Measurements from ENCODE around the gene TMF1. TPM values are rescaled to one million over a fixed set of nuclear protein-coding genes. Genes with fewer than 3 reads are reported as not detected.

The TMF1 gene
- total RNA-seq, 1 donor from 2014 or later: 39.1 TPM

DNA sequence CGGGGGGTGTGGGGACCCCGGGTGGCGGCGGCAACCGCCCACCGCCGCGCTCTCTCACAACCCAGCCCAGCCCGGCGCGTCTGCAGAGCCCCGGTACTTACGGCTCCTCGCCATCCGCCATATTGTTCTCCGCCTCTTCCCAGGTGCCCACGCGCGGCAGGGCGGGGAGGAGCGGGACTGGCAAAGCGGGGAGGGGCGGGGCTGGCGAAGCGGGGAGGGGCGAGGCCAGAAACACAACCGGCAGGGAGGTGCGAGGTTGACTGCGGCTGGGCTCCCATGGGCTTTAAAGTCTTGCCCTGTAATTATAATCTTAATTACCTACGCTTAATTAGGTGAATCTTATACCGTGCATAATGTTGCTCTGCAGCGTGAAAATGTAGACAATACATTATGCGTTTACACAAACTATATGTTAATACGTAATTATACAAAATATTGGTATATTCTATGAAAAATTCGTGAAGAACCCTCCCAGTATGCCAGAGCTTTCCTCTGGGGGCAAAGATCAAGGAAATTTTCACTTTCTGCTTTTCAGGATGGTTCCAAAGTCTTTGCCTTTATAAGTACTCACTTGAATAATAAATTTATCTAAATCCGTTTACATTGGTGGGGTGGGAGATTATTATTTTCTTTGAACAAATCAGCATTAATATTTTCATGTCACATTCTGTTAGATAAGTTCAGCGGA lies 28.2 kb upstream of the TMF1 start, which contains the start of gene UBA3:
Gene UBA3 (minus strand): TSS at position 133 of the 688 bp plus-strand sequence. CDS start 12 bp downstream, at position 121.
- peak; percentile 93 for DNase-seq (ENCODE audit: low spot score)

DNA sequence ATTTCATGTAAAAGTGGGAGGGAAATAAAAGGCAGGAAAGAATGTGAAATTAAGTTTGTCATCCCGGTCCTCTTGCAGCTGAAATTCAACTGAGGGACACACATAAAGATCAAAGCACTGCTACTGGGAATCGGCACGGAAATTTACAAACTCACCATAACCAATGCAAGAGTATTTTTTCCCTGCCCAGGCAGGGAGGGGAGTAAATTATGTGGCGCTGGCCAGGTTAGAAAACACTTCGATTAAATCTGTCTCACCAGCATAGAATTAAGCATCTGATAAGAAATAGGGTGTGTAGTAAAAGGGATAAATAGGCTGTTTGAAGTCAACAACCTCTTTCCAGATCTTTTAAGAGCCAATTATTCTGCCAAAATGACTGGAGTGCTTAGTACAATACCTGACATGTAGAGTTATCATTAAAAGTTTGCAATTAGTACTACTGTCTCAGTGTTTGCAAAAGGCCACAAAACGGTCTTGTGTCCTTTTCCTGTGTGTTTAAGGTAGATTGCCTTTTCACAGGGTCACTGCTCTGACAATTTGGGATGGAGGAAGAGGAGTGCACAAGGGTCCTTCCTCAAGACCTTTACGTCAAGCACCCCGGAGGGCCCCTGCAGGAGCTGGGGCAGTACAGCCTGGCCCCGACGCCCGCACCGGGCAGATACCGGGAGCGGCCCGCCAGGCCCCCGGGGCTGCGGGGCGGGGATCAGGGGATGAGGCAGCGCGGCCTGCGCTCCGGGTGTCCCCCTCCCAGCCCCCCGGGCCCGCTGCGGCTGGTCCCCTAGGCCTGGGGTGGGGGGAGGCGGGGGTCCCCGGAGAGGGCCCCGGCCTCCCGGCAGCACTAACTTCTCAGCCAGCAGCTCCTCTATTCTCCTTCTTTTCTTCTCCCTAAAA lies 27.4 kb upstream of the TMF1 start:
- DNase-seq (ENCODE audit: low spot score): no peak

DNA sequence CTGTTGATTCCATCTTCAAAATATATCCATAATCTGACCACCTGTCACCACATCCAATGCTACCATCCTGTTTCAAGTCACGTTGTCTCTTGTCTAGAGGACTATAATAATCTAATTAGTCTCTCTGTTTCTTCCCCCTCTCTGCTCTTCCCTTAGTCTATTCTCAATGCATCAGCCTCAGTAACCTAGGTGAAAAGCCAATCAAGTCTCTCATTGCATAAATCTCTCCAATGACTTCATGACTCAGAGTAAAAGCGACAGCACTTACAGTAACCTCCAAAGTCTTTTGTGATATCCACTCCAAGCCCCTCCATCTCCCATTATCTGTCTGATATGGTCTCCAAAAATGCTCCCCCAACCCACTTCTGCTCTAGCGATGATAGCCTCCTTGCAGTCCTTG lies 20.8 kb upstream of the TMF1 start:
- DNase-seq (ENCODE audit: low spot score): no peak

DNA sequence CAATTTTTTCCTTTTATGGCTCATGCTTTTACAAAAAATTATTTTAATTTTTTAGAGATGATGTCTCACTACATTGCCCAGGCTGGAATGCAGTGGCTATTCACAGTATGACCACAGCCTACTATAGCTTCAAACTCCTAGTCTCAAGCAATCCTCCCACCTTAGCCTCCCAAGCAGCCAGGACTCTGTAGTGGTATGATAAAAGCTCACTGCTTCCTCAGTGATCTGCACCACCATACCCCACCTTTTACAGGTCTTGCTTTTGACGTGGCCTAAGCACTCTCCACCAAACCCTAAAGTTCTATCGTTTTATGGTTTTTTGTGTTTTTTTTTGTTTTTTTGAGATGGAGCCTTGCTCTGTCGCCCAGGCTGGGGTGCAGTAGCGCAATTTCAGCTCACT lies 14.0 kb upstream of the TMF1 start:
- DNase-seq (ENCODE audit: low spot score): no peak

DNA sequence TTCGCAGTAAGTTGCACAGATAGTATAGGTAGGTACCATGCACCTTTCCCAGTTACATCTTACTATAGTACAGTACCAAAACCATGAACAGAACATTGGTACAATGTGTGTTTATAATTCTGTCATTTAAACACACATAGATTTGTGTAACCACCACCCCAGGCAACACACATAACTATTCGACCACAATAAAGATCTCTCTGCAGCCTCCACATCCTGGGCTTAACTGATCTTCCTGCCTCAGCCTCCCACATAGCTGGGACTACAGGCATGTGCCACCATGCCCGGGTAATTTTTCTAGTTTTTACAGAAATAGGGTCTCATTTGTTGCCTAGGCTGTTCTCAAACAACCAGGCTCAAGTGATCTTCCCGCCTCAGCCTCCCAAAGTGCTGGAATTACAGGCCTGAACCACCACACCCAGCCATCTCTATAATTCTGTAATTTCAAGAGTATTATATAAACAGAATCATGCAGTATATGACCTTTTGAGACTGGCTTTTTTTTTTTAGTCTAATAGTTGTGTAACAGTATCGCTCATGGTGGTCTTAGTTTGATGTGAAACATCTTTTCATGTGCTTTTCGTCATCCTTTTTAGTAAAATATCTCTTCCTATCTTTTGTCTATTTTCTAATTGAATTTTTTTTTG lies 13.3 kb upstream of the TMF1 start:
- DNase-seq (ENCODE audit: low spot score): no peak

DNA sequence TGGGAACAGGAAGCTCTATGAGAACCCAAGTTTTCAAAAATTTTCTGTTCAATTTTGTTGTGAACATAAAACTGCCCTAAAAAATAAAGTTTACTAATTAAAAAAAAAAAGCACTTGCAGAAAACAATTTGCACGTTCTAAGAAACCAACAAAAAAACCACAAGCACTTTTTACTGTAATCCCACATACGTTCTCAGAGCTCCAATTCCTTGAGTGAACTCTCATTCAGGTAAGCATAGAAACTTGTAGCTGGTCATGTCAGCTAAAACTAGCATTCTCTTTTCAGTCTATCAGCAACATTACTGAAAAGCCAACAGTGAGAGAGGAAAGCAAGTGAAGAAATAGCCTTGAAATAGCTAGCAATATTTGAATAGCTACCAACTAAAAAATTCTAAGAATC lies 11.5 kb upstream of the TMF1 start:
- DNase-seq (ENCODE audit: low spot score): no peak

DNA sequence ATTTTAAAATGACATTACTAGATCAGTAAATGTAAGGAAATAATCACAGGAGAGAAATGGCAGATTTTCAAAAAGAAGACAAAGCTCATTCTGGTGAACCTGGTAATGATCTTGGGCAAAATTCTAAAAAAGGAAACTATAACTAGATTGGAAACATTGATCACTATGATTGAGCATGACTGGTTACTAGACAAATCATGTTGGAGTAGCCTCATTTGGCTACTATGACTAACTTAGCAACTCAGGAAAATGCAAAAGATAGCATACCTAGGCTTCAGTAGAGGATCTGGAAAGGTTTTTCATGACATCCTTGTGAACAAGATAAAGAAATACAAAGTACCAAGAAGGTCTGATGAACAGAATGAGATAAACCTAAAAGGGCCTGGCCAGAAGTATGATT lies 7.6 kb upstream of the TMF1 start:
- no peak for DNase-seq (ENCODE audit: low spot score)

DNA sequence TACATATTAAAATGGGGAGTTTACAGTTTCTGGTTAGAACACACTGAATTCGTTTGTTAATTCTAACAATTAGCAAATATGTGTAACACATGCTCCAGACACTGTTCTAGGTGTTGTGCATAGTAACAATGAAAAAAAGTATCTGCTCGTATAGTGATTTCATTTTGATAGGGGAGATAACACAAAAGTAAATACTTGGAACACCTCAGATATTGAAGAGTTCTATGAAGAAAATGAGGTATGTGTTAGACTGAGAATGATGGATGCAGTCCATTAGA lies 6.8 kb upstream of the TMF1 start:
- DNase-seq (ENCODE audit: low spot score): no peak

DNA sequence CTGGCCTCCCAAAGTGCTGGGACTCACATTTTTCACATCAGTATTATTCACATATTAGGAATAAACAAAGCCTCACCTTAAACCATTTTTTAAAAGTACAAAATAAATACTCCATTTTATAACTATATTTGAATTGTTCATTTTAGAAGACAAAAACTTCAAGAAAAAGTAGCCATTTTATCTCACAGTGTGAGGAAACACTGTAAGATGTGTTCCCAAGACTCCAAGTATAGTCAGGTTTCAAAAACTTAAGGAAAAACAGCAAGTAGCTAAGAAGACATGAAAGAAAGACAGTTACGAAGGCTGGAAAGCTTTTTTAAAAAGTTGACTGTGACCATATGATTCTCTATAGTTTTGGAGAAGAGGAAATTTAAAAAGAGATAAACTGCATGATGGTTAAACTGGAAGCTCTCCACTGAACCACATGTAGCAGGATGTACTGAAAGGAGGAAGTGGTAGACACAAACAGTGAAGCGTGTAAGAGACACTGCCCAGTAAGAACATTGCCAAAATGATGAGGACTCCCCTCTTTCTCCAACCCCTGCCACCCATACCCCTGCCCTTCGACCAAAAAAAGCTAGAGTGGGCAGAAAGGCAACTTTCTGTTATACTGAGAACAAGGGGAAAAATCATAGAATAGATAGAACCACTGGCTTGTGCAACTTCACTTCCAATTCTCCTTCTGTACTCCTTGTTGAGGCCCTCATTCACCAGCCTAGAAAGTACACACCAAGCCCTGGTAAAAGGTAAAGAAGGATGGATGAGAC lies 6.2 kb upstream of the TMF1 start:
- no peak for DNase-seq (ENCODE audit: low spot score)

DNA sequence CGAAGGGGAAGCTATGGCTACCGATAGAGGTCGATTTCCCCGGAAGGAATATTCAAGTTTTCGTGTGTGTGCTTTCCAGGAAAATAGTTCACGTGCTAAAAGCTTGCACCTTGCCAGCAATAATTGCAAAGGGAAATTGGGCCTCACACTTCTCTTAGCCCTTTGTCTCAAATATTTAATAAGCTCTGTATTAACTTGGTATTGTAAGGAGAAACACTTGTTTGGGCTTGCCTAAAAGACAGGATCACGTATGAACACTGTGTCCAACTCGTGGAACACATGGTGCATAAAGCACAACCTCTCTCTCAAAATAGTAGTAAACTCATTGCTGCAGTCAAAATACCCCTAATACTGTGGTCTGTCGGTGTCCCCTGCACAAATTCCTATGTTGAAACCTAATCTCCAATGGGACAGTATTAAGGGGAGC lies 352 bp upstream of the TMF1 start:
- no peak for DNase-seq (ENCODE audit: low spot score)

DNA sequence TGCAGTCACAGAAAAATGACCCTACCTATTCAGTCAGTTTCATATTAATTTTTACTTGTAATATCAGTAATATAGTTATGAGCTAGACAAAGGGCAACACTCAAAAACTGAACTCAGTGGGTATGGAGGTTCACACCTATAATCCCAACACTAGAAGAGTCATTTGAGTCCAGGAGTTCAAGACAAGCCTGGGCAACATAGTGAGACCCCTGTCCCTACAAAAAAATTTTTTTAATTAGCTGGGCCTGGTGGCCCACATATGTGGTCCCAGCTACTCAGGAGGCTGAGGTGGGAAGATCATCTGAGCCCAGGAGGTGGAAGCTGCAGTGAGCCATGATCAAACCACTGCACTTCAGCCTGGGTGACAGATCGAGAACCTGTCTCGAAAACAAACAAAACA lies 3.1 kb downstream of the TMF1 start:
- DNase-seq (ENCODE audit: low spot score): no peak

DNA sequence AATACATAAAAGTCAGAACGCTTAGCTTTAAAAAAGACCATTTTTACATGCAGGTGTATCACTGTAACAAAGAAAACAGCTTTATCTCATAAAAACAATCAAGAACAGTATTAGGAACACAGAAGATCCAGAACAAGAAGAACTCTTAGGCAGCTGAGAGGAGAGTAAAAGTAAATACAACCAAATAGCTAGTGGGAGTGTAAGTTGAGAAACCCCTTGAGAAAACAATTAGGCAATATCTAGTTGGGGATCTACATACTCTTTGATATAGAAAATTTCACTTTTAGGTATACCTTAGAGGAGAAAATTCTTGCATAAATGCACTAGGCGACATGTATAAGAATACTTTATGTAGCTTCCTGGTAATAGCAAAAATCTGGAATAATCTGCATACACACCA lies 7.5 kb downstream of the TMF1 start:
- no peak for DNase-seq (ENCODE audit: low spot score)

DNA sequence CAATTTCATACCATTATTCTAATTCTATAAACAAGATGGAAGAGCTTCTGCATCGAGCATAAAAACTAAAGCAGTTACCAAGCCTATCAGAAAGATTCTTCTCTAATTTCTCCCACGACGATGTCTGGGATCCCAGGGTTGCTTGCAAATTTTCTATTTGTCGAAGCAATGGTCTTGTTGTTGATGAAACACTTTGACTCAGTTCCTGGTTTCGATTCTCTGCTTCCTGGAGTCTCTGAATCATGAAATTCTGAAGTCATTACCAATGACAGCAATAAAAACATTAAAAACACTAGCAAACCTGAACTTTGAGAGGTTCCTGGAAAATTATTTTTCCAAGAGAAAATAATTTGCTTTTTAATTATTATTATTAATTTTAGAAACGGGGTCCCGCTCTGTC lies 18.7 kb downstream of the TMF1 start:
- DNase-seq (ENCODE audit: low spot score): no peak

DNA sequence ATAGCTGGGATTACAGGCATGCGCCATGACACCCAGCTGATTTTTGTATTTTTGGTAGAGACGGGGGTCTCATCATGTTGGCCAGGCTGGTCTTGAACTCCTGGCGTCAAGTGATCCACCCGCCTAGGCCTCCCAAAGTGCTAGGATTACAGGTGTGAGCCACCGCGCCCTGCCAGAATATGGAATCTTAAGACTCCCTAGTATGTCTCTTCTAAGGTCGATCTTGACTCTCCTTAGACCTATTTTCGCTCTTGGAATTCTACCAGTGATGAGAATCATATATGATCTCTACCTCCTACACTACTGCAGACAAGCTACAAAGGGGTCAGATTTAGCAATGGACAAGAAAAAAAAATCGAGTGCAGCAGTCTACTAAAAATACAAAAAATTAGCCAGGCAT lies 19.4 kb downstream of the TMF1 start:
- no peak for DNase-seq (ENCODE audit: low spot score)

DNA sequence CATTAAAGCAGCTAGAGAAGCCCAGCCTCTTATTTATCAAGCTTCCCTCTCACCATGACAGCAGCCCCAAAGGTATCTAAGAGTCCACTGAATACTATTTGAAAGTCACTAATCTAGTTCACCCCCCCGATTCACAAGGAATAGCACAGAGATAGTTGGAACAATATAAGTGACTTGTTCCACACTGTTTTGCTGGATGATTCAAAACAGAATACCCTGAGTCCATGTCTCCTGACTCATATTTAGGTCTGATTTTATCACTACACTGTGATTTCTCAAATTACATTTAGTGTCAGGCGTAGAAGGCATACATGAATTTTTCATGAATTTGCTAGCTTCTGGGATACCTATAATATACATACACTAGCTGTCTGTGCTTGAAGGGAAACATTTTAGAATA lies 20.0 kb downstream of the TMF1 start:
- no peak for DNase-seq (ENCODE audit: low spot score)

DNA sequence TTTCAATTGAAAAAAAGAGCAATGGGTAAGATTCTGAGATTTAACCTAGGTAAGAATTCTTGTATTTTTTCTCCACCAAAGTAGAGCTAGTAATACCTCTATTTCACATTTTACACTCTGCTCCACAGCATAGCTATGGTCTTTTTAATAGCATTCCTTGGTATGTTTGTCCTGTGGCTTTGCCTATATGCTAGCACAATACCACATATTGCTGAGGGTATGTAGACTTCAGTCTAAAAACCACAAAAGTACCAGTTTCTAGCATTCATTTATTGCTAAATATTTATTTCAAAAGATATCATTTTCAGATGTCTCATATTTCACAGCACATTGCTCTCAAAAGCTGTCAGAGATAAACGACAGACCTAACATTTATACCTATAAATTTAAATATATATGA lies 20.5 kb downstream of the TMF1 start:
- DNase-seq (ENCODE audit: low spot score): no peak

DNA sequence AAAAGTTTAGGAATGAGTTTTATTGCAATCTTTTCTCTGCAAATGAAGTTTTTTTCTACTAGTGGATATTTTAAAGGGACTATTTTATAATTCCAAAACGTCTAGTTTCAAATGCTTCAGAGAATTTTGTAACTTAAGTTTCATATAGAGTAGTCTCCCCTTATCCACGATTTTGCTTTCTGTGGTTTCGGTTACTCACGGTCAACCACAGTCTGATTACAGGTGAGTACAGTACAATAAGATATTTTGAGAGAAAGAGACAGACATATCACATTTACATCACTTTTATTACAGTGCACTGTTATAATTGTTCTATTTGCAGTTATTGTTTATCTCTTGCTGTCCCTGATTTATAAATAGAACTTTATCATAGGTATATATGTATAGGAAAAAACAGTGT lies 31.3 kb downstream of the TMF1 start:
- DNase-seq (ENCODE audit: low spot score): no peak

DNA sequence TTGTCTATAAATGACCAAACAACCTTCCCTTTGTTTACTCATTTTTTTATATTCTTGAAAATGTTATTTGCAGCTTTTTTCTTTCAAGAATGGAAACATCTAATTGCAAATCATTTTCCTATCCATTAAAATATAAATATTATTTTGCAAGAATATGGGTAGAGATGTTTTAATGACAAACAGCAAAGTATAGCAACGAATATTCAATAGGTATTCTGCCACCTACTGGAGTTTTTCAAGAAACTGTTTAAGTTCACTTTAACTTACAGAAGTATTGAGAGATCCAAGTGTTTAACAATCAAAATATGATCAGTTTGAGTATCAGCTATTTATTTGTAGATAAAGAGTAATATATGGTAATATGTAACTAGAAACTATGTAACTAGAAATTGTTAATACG lies 31.7 kb downstream of the TMF1 start:
- DNase-seq (ENCODE audit: low spot score): no peak

DNA sequence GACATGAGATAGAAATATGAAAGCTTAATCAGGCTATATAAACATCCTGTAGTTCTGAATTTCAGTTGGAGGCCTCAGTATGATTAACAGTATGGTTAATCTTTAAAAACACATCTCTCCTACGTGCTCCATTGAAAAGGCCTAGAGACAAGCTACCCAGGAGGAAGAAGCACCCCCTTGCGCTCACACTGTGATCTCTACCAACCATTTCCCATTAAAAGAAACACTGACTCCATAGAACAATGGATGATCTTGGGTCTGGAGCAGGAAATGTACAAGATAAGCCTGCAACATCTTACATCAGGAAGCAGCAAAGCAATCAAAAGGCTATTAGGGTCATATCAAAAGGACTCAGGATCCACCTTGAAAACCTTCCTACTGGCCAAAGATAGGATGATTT lies 35.2 kb downstream of the TMF1 start:
- DNase-seq (ENCODE audit: low spot score): no peak

DNA sequence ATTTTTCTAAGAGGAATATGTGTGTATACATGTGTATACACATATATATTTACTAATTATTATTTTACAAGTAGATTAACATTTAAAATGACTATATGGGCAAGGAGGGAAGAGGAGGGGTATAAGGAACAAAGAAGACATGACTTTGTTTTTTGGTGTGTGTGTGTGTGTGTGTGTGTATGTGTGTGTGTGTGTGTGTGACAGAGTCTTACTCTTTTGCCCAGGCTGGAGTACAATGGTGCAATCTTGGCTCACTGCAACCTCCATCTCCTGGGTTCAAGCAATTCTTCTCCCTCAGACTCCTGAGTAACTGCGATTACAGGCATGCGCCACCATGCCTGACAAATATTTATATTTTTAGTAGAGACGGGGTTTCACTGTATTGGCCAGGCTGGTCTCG lies 36.0 kb downstream of the TMF1 start:
- DNase-seq (ENCODE audit: low spot score): no peak

DNA sequence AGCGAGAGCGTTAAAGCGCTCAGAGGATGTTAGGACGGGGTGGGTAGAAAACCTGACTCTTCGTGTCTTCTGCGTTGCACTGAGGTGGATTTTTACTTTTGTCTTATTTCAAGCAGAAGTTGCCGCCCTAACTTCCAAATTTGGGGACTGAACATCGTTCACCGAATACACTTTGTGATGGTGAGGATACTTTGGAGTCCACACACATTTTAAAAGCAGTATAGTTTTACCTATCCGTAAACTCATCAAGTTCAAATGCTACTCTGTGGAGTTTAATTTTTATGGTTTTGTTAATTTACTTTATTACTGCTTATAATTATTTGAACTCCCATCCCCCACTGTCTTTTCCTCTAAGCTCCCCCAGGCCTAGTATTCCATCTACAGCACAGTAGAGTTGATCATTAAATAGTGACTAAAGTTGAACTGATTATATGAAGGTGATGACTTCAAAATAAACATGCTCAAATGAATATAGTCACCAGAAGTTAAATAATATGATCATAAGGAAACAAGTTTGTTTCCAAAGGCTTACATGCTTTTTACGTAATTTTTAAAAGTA lies 38.0 kb downstream of the TMF1 start:
- no peak for DNase-seq (ENCODE audit: low spot score)

Measured in ureter (tissue), 1 donor.